Keratinocyte (primary cell): ENCODE data around the gene PHKA2. TPM values are rescaled to one million over a fixed set of nuclear protein-coding genes. Genes with fewer than 3 reads are reported as not detected.

Source experiments
- DNase-seq: peaks from one replicate; pipeline ENCODE4 v3.0.0-alpha.2; 2011; ENCODE audit warnings: low read depth, missing footprints, low spot score
- FAIRE-seq: peaks from 2 replicates; lab custom pipeline; 2011; peaks lifted over from hg19 to GRCh38; lab: Jason Lieb, UNC
- H2AFZ ChIP-seq: 2 replicates; pipeline ENCODE4 v1.6.0; 2012; ENCODE audit warnings: low read length, control low read depth, inconsistent platforms; ENCODE audit not compliant: control insufficient read depth
- H3K27ac ChIP-seq: 2 replicates; pipeline ENCODE4 v1.5.1; 2011; ENCODE audit warnings: low read length; ENCODE audit not compliant: control insufficient read depth, insufficient read depth
- H3K27me3 ChIP-seq: 3 replicates; pipeline ENCODE4 v1.6.0; 2011; ENCODE audit warnings: low read length; ENCODE audit not compliant: control insufficient read depth, insufficient read depth; ENCODE audit errors: extremely low read depth
- H3K36me3 ChIP-seq, 2 experiments: 2 replicates in 1 of 2; 3 replicates in 1 of 2; pipeline ENCODE4 v1.5.1; 2011; ENCODE audit warnings: low read length in 2 of 2, mild to moderate bottlenecking in 1 of 2; ENCODE audit not compliant: control insufficient read depth in 2 of 2, insufficient read depth in 2 of 2; ENCODE audit errors: extremely low read depth in 1 of 2
- H3K4me1 ChIP-seq: 3 replicates; pipeline ENCODE4 v1.5.1; 2011; ENCODE audit warnings: low read length; ENCODE audit not compliant: control insufficient read depth, insufficient read depth; ENCODE audit errors: extremely low read depth
- H3K4me2 ChIP-seq: 3 replicates; pipeline ENCODE4 v1.6.0; 2011; ENCODE audit warnings: low read depth, low read length; ENCODE audit not compliant: control insufficient read depth, insufficient read depth; ENCODE audit errors: extremely low read depth
- H3K4me3 ChIP-seq, 3 experiments: fragments of 200-600 bp in 1 of 3; sonication (generic) in 1 of 3; 2 replicates in 2 of 3; 3 replicates in 1 of 3; pipeline ENCODE4 v1.5.1; 2011 to 2016; ENCODE audit warnings: low read length in 3 of 3, mild to moderate bottlenecking in 3 of 3, control low read depth in 2 of 3, inconsistent platforms in 1 of 3, low read depth in 1 of 3, mixed read lengths in 1 of 3, mixed run types in 1 of 3, moderate library complexity in 1 of 3; ENCODE audit not compliant: control insufficient read depth in 2 of 3, insufficient read depth in 2 of 3; ENCODE audit errors: extremely low read depth in 1 of 3
- H3K79me2 ChIP-seq: 2 replicates; pipeline ENCODE4 v1.6.0; 2012; ENCODE audit warnings: low read length; ENCODE audit not compliant: control insufficient read depth, insufficient read depth
- H3K9ac ChIP-seq: 3 replicates; pipeline ENCODE4 v1.6.0; 2011; ENCODE audit warnings: low read length; ENCODE audit not compliant: control insufficient read depth, insufficient read depth; ENCODE audit errors: extremely low read depth
- H3K9me1 ChIP-seq: 3 replicates; pipeline ENCODE4 v1.6.0; 2011; ENCODE audit warnings: low read length; ENCODE audit not compliant: control insufficient read depth, insufficient read depth; ENCODE audit errors: extremely low read depth
- H3K9me3 ChIP-seq: 2 replicates; pipeline ENCODE4 v1.5.1; 2012; ENCODE audit warnings: low read depth, low read length; ENCODE audit not compliant: control insufficient read depth
- H4K20me1 ChIP-seq: 3 replicates; pipeline ENCODE4 v1.6.0; 2011; ENCODE audit warnings: low read length; ENCODE audit not compliant: control insufficient read depth, insufficient read depth; ENCODE audit errors: extremely low read depth
- CTCF ChIP-seq, 3 experiments: IDR thresholded peaks in 1 of 3; conservative IDR thresholded peaks in 1 of 3; optimal IDR thresholded peaks in 1 of 3; 2 replicates in 2 of 3; 3 replicates in 1 of 3; pipeline versions ENCODE3 to v1.5.1; 2011; ENCODE audit warnings: low read length in 3 of 3, mild to moderate bottlenecking in 3 of 3, moderate library complexity in 2 of 3, control low read depth in 1 of 3, inconsistent platforms in 1 of 3; ENCODE audit not compliant: insufficient read depth in 2 of 3; ENCODE audit errors: extremely low read depth in 1 of 3
- EZH2 ChIP-seq: IDR thresholded peaks from one replicate; pipeline ENCODE4 v1.6.1; 2012; ENCODE audit warnings: inconsistent platforms, mild to moderate bottlenecking, low read length, moderate library complexity
- dilution Hi-C: fragments of 300-500 bp; cut with MboI; formaldehyde crosslinking; loops from one replicate; pipeline ENCODE4 v1.7.0; 2020; ENCODE audit warnings: low sequenced_read_pairs; ENCODE audit not compliant: extremely low pct_ligation_motif_present
- polyA plus RNA-seq, 5 experiments: library from polyadenylated mRNA; depleted of rRNA in 3 of 5; stranded (reverse) in 3 of 5; stranded (forward) in 1 of 5; unstranded in 1 of 5; fragments of >200 nt; gene quantifications; 1 replicate in 1 of 5; 2 replicates in 3 of 5; 3 replicates in 1 of 5; pipeline versions ENCODE4 v1.2.1 to v1.2.3, GENCODE V29; 2011 to 2012; ENCODE audit warnings: missing spikeins in 2 of 5, low read depth in 1 of 5, low replicate concordance in 1 of 5

Gene PHKA2
- polyA plus RNA-seq, 1 donor (not counting 4 experiments of a cell fraction or from before 2014, with no cell fraction given), result 14.1 TPM

GRCh38 chrX:18897611-18898010, 86.3 kb downstream of the PHKA2 start:
- no peak overlapping the region for H3K4me2 ChIP-seq

GRCh38 chrX:18896680-18897544, 87.0 kb downstream of the PHKA2 start:
- no peaks in the 10 kb centered on the region for H4K20me1 ChIP-seq
- H3K4me2 ChIP-seq, result no peak overlapping the region
- DNase-seq (no peak), FAIRE-seq (no peak)
- H3K9ac ChIP-seq, result no peak overlapping the region
- TF ChIP-seq CTCF (optimal IDR thresholded peaks at IDR 0.05 in 1 of 3, IDR thresholded peaks at IDR 0.05 in 1 of 3, conservative IDR thresholded peaks at IDR 0.05 in 1 of 3; ENCODE audit: extremely low read depth in 1 of 3, insufficient read depth in 2 of 3, low read length in 3 of 3), result no peak
- TF ChIP-seq EZH2, result no peak
- dilution Hi-C loops, result no loop called here
- H3K79me2 ChIP-seq, result no peaks in the 10 kb centered on the region
- peaks cover 3% of the 10 kb centered on the region in 2 experiments for H3K36me3 ChIP-seq
- no peak overlapping the region for H3K4me3 ChIP-seq
- H2AFZ ChIP-seq, result no peak overlapping the region
- no peak overlapping the region for H3K27ac ChIP-seq
- H3K4me1 ChIP-seq, result peaks cover 17% of the 10 kb centered on the region
- H3K27me3 ChIP-seq, result no peaks in the 10 kb centered on the region
- H3K9me1 ChIP-seq, result no peaks in the 10 kb centered on the region
- H3K9me3 ChIP-seq, result peaks cover 2% of the 10 kb centered on the region

More at GRCh38 chrX:18897611-18898010, 86.3 kb downstream of the PHKA2 start:
- Histone ChIP-seq H4K20me1 (no peaks in the 10 kb centered on the region), H3K9me3 (peaks cover 2% of the 10 kb centered on the region), H3K9me1 (no peaks in the 10 kb centered on the region), H3K36me3 (peaks cover 3% of the 10 kb centered on the region in 2 experiments), H3K9ac (no peak overlapping the region), H3K4me3 (no peak overlapping the region), H3K27ac (no peak overlapping the region), H3K4me1 (peaks cover 17% of the 10 kb centered on the region), H3K79me2 (no peaks in the 10 kb centered on the region), H2AFZ (no peak overlapping the region), H3K27me3 (no peaks in the 10 kb centered on the region)
- dilution Hi-C loops, result no loop called here
- no peak for DNase-seq
- no peak for FAIRE-seq
- no peak for TF ChIP-seq EZH2
- no peak for TF ChIP-seq CTCF (optimal IDR thresholded peaks at IDR 0.05 in 1 of 3, IDR thresholded peaks at IDR 0.05 in 1 of 3, conservative IDR thresholded peaks at IDR 0.05 in 1 of 3; ENCODE audit: extremely low read depth in 1 of 3, insufficient read depth in 2 of 3, low read length in 3 of 3)
